ENCODE data around the gene PLEKHM1. TPM values are rescaled to one million over a fixed set of nuclear protein-coding genes. Genes with fewer than 3 reads are reported as not detected.
"Not testable (repeated sequence)": the region's sequence is repeated elsewhere in the genome, so short reads cannot be mapped to it uniquely, and the experiment has no call there.

PLEKHM1 gene
- total RNA-seq, 2 experiments from 2014 or later: 20.4 to 21.2 TPM

GRCh38 chr17:45454341-45454740 is 36.2 kb downstream of the PLEKHM1 start:
- POLR2A ChIA-PET; H3K36me3 Mint-ChIP-seq (ENCODE audit: low read depth); ATAC-seq; intact Hi-C loops (cut with DNase I, micrococcal nuclease); DNase-seq; H3K27ac Mint-ChIP-seq; H3K4me1 Mint-ChIP-seq; CTCF ChIA-PET; H3K9me3 Mint-ChIP-seq (ENCODE audit: low read depth); H3K4me3 Mint-ChIP-seq; H3K27me3 Mint-ChIP-seq: not testable (repeated sequence)

- H3K27ac Mint-ChIP-seq; H3K4me1 Mint-ChIP-seq; CTCF ChIA-PET; POLR2A ChIA-PET; H3K27me3 Mint-ChIP-seq; H3K9me3 Mint-ChIP-seq (ENCODE audit: low read depth); H3K36me3 Mint-ChIP-seq (ENCODE audit: low read depth); DNase-seq; intact Hi-C loops (cut with DNase I, micrococcal nuclease); H3K4me3 Mint-ChIP-seq: not testable (repeated sequence)
- peak; percentile 39 for ATAC-seq
Measured at GRCh38 chr17:45453731-45454130, 36.8 kb downstream of the PLEKHM1 start.

GRCh38 chr17:45453225-45453534 is 37.3 kb downstream of the PLEKHM1 start:
- H3K27ac Mint-ChIP-seq; H3K4me1 Mint-ChIP-seq; H3K4me3 Mint-ChIP-seq; CTCF ChIA-PET; POLR2A ChIA-PET; intact Hi-C loops (cut with DNase I, micrococcal nuclease); H3K36me3 Mint-ChIP-seq (ENCODE audit: low read depth); H3K9me3 Mint-ChIP-seq (ENCODE audit: low read depth); DNase-seq; ATAC-seq; H3K27me3 Mint-ChIP-seq: not testable (repeated sequence)

GRCh38 chr17:45452329-45453224 is 37.9 kb downstream of the PLEKHM1 start:
- H3K27me3 Mint-ChIP-seq; H3K4me3 Mint-ChIP-seq; H3K27ac Mint-ChIP-seq; H3K9me3 Mint-ChIP-seq (ENCODE audit: low read depth); CTCF ChIA-PET; DNase-seq; ATAC-seq; H3K4me1 Mint-ChIP-seq; POLR2A ChIA-PET; H3K36me3 Mint-ChIP-seq (ENCODE audit: low read depth); intact Hi-C loops (cut with DNase I, micrococcal nuclease): not testable (repeated sequence)

GRCh38 chr17:45451660-45452059 is 38.9 kb downstream of the PLEKHM1 start:
- intact Hi-C loops (cut with DNase I, micrococcal nuclease); H3K27me3 Mint-ChIP-seq; H3K36me3 Mint-ChIP-seq (ENCODE audit: low read depth); DNase-seq; ATAC-seq; H3K4me1 Mint-ChIP-seq; POLR2A ChIA-PET; H3K4me3 Mint-ChIP-seq; H3K27ac Mint-ChIP-seq; CTCF ChIA-PET; H3K9me3 Mint-ChIP-seq (ENCODE audit: low read depth): not testable (repeated sequence)

- peaks cover 3% of the 10 kb centered on the region for H3K4me1 Mint-ChIP-seq
- no peaks in the 10 kb centered on the region for H3K9me3 Mint-ChIP-seq (ENCODE audit: low read depth)
- no peak overlapping the region for H3K4me3 Mint-ChIP-seq
- ATAC-seq (no peak), DNase-seq (no peak)
- CTCF ChIA-PET: no interaction called here
- H3K27me3 Mint-ChIP-seq: no peaks in the 10 kb centered on the region
- POLR2A ChIA-PET: no interaction called here
- H3K27ac Mint-ChIP-seq: no peak overlapping the region
- intact Hi-C loops (cut with DNase I, micrococcal nuclease): no loop called here
- peaks cover 6% of the 10 kb centered on the region for H3K36me3 Mint-ChIP-seq (ENCODE audit: low read depth)
Measured at GRCh38 chr17:45451131-45451530, 39.4 kb downstream of the PLEKHM1 start.

GRCh38 chr17:45449708-45450329 is 40.7 kb downstream of the PLEKHM1 start:
- DNase-seq; POLR2A ChIA-PET; CTCF ChIA-PET; H3K4me1 Mint-ChIP-seq; H3K9me3 Mint-ChIP-seq (ENCODE audit: low read depth); intact Hi-C loops (cut with DNase I, micrococcal nuclease); ATAC-seq; H3K4me3 Mint-ChIP-seq; H3K27me3 Mint-ChIP-seq; H3K27ac Mint-ChIP-seq: not testable (repeated sequence)
- peaks cover 13% of the 10 kb centered on the region for H3K36me3 Mint-ChIP-seq (ENCODE audit: low read depth)

GRCh38 chr17:45449260-45449659 is 41.3 kb downstream of the PLEKHM1 start:
- DNase-seq; H3K4me1 Mint-ChIP-seq; H3K36me3 Mint-ChIP-seq (ENCODE audit: low read depth); H3K4me3 Mint-ChIP-seq; ATAC-seq; H3K27me3 Mint-ChIP-seq; H3K27ac Mint-ChIP-seq; POLR2A ChIA-PET; intact Hi-C loops (cut with DNase I, micrococcal nuclease); H3K9me3 Mint-ChIP-seq (ENCODE audit: low read depth); CTCF ChIA-PET: not testable (repeated sequence)

GRCh38 chr17:45448483-45448882 is 42.0 kb downstream of the PLEKHM1 start:
- ATAC-seq, POLR2A ChIA-PET, H3K4me3 Mint-ChIP-seq: not testable (repeated sequence)

GRCh38 chr17:45448066-45448465 is 42.5 kb downstream of the PLEKHM1 start:
- H3K4me3 Mint-ChIP-seq; H3K36me3 Mint-ChIP-seq (ENCODE audit: low read depth); H3K4me1 Mint-ChIP-seq; H3K27me3 Mint-ChIP-seq; DNase-seq; H3K27ac Mint-ChIP-seq; intact Hi-C loops (cut with DNase I, micrococcal nuclease); H3K9me3 Mint-ChIP-seq (ENCODE audit: low read depth); ATAC-seq; POLR2A ChIA-PET; CTCF ChIA-PET: not testable (repeated sequence)

More at GRCh38 chr17:45448483-45448882, 42.0 kb downstream of the PLEKHM1 start:
- H3K27ac Mint-ChIP-seq; DNase-seq; CTCF ChIA-PET; intact Hi-C loops (cut with DNase I, micrococcal nuclease); H3K36me3 Mint-ChIP-seq (ENCODE audit: low read depth); H3K27me3 Mint-ChIP-seq; H3K9me3 Mint-ChIP-seq (ENCODE audit: low read depth); H3K4me1 Mint-ChIP-seq: not testable (repeated sequence)

- H3K27me3 Mint-ChIP-seq; H3K4me3 Mint-ChIP-seq; H3K4me1 Mint-ChIP-seq; H3K27ac Mint-ChIP-seq; CTCF ChIA-PET; ATAC-seq; DNase-seq; POLR2A ChIA-PET; H3K36me3 Mint-ChIP-seq (ENCODE audit: low read depth); H3K9me3 Mint-ChIP-seq (ENCODE audit: low read depth); intact Hi-C loops (cut with DNase I, micrococcal nuclease): not testable (repeated sequence)
Measured at GRCh38 chr17:45447650-45448049, 42.9 kb downstream of the PLEKHM1 start.

GRCh38 chr17:45446872-45447625 is 43.5 kb downstream of the PLEKHM1 start:
- POLR2A ChIA-PET: interaction anchor here (1.6 kb wide), 1 partner anchor 37 kb away, joined by 3 read pairs; no protein-coding TSS in a partner anchor
- intact Hi-C loops (cut with DNase I, micrococcal nuclease); H3K27me3 Mint-ChIP-seq; H3K9me3 Mint-ChIP-seq (ENCODE audit: low read depth); DNase-seq; H3K4me1 Mint-ChIP-seq; H3K36me3 Mint-ChIP-seq (ENCODE audit: low read depth); H3K4me3 Mint-ChIP-seq; ATAC-seq; H3K27ac Mint-ChIP-seq: not testable (repeated sequence)
- CTCF ChIA-PET: interaction anchor here (0.9 kb wide), 1 partner anchor 121 kb away, joined by 3 read pairs; no protein-coding TSS in a partner anchor
